Measurements from ENCODE around the gene TXNDC5. TPM values are rescaled to one million over a fixed set of nuclear protein-coding genes. Genes with fewer than 3 reads are reported as not detected.

TXNDC5 gene
- total RNA-seq, 2 donors from 2014 or later = 123 to 128 TPM

- Histone ChIP-seq H3K4me3 (no peak overlapping the region), H3K27me3 (replicated peaks; ENCODE audit: insufficient read depth) (no peaks in the 10 kb centered on the region), H3K36me3 (no peaks in the 10 kb centered on the region), H3K9me3 (no peaks in the 10 kb centered on the region), H3K4me1 (replicated peaks) (no peaks in the 10 kb centered on the region), H3K27ac (no peak overlapping the region)
- no peak for DNase-seq (ENCODE audit: low spot score)
- 76% methylated on average over 8 of the region's 8 CpGs for WGBS
- intact Hi-C loops (cut with DNase I) = loop anchor here (5.0 kb wide), 3 partner anchors 89 to 191 kb away; no protein-coding TSS in a partner anchor
- TF ChIP-seq CTCF (IDR thresholded peaks at IDR 0.05) = no peak
- TF ChIP-seq POLR2A (IDR thresholded peaks at IDR 0.05) = no peak
- TF ChIP-seq POLR2AphosphoS5 (IDR thresholded peaks at IDR 0.05) = no peak
Observed at GRCh38 chr6:7912736-7913517, 2.3 kb upstream of the TXNDC5 start.

GRCh38 chr6:7912024-7912423 is 1.4 kb upstream of the TXNDC5 start:
- no peaks in the 10 kb centered on the region for H3K4me1 ChIP-seq (replicated peaks)
- intact Hi-C loops (cut with DNase I) = loop anchor here (5.0 kb wide), 3 partner anchors 90 to 190 kb away; no protein-coding TSS in a partner anchor
- no peaks in the 10 kb centered on the region for H3K9me3 ChIP-seq
- H3K27ac ChIP-seq = no peak overlapping the region
- WGBS = 83% methylated on average over 6 of the region's 6 CpGs
- no peak for TF ChIP-seq CTCF (IDR thresholded peaks at IDR 0.05)
- TF ChIP-seq POLR2AphosphoS5 (IDR thresholded peaks at IDR 0.05) = no peak
- no peak for TF ChIP-seq POLR2A (IDR thresholded peaks at IDR 0.05)
- no peaks in the 10 kb centered on the region for H3K27me3 ChIP-seq (replicated peaks; ENCODE audit: insufficient read depth)
- H3K36me3 ChIP-seq = no peaks in the 10 kb centered on the region
- DNase-seq (ENCODE audit: low spot score) = no peak
- no peak overlapping the region for H3K4me3 ChIP-seq

GRCh38 chr6:7911345-7911725 is 747 bp upstream of the TXNDC5 start:
- Histone ChIP-seq H3K27ac (no peak overlapping the region), H3K9me3 (no peaks in the 10 kb centered on the region), H3K27me3 (replicated peaks; ENCODE audit: insufficient read depth) (no peaks in the 10 kb centered on the region), H3K36me3 (no peaks in the 10 kb centered on the region), H3K4me1 (replicated peaks) (no peaks in the 10 kb centered on the region), H3K4me3 (peak overlapping the region; percentile 79 to 83)
- DNase-seq (ENCODE audit: low spot score) = no peak
- intact Hi-C loops (cut with DNase I) = loop anchor here (5.0 kb wide), 3 partner anchors 91 to 189 kb away; no protein-coding TSS in a partner anchor
- WGBS = 58% methylated on average over 11 of the region's 11 CpGs
- TF ChIP-seq POLR2AphosphoS5 (IDR thresholded peaks at IDR 0.05) (no peak), CTCF (IDR thresholded peaks at IDR 0.05) (no peak), POLR2A (IDR thresholded peaks at IDR 0.05) (no peak)

- H3K9me3 ChIP-seq = no peaks in the 10 kb centered on the region
- WGBS = under 1% methylated on average over 39 of the region's 57 CpGs
- peak overlapping the region; percentile 79 to 83 for H3K4me3 ChIP-seq
- H3K27me3 ChIP-seq (replicated peaks; ENCODE audit: insufficient read depth) = no peaks in the 10 kb centered on the region
- H3K36me3 ChIP-seq = no peaks in the 10 kb centered on the region
- TF ChIP-seq POLR2A (IDR thresholded peaks at IDR 0.05) (no peak), CTCF (IDR thresholded peaks at IDR 0.05) (no peak), POLR2AphosphoS5 (IDR thresholded peaks at IDR 0.05) (no peak)
- H3K4me1 ChIP-seq (replicated peaks) = no peaks in the 10 kb centered on the region
- H3K27ac ChIP-seq = peak overlapping the region; percentile 33 to 63
- intact Hi-C loops (cut with DNase I) = loop anchor here (5.0 kb wide), 3 partner anchors 92 to 188 kb away; no protein-coding TSS in a partner anchor
- DNase-seq (ENCODE audit: low spot score) = no peak
Observed at GRCh38 chr6:7910298-7910653, 312 bp downstream of the TXNDC5 start.

All from prostate gland (tissue), 2 donors.